HEK293T (cell line): Measurements from ENCODE around the gene CACNG8.

Experiments used
- CTCF ChIA-PET: fragments of 350-600 bp; formaldehyde crosslinking; extraction: SDS; loops from one replicate; lab custom pipeline; 2021; ENCODE audit warnings: antibody characterized with exemption, inconsistent platforms; lab: Yijun Ruan, JAX
- POLR2A ChIA-PET: fragments of 350-600 bp; formaldehyde crosslinking; extraction: SDS; loops from one replicate; lab custom pipeline; 2020; ENCODE audit warnings: antibody characterized with exemption, inconsistent platforms; lab: Yijun Ruan, JAX
- DNase-seq: peaks from one replicate; pipeline ENCODE4 v3.0.0; 2012; ENCODE audit warnings: mixed read lengths; ENCODE audit errors: extremely low spot score
- ARNT ChIP-seq: fragments of 450-650 bp; IDR thresholded peaks from 2 replicates; pipeline ENCODE4 v1.6.1; 2017; ENCODE audit warnings: mild to moderate bottlenecking
- BHLHE40 ChIP-seq: fragments of 450-650 bp; IDR thresholded peaks from 2 replicates; pipeline ENCODE4 v1.6.1; 2016; ENCODE audit warnings: mild to moderate bottlenecking, moderate library complexity, borderline replicate concordance
- CTBP1 ChIP-seq: fragments of 450-650 bp; IDR thresholded peaks from 2 replicates; pipeline ENCODE4 v1.6.1; 2016; ENCODE audit warnings: borderline replicate concordance
- ELF4 ChIP-seq: fragments of 450-650 bp; IDR thresholded peaks from 2 replicates; pipeline ENCODE4 v1.6.1; 2017; ENCODE audit warnings: antibody characterized with exemption
- FOXA1 ChIP-seq: fragments of 450-650 bp; IDR thresholded peaks from 2 replicates; pipeline ENCODE4 v1.6.1; 2016; ENCODE audit warnings: mild to moderate bottlenecking
- FOXK2 ChIP-seq: fragments of 450-650 bp; IDR thresholded peaks from 2 replicates; pipeline ENCODE4 v1.6.1; 2016; ENCODE audit warnings: mild to moderate bottlenecking
- FOXM1 ChIP-seq: fragments of 450-650 bp; IDR thresholded peaks from 2 replicates; pipeline ENCODE4 v1.6.1; 2017; ENCODE audit warnings: mild to moderate bottlenecking, borderline replicate concordance
- HDGF ChIP-seq: fragments of 450-650 bp; IDR thresholded peaks from 2 replicates; pipeline ENCODE4 v1.6.1; 2017; ENCODE audit warnings: antibody characterized with exemption, borderline replicate concordance
- L3MBTL2 ChIP-seq: fragments of 450-650 bp; conservative IDR thresholded peaks from 2 replicates; pipeline ENCODE4 v1.6.1; 2016; ENCODE audit warnings: mild to moderate bottlenecking
- LEF1 ChIP-seq: fragments of 450-650 bp; IDR thresholded peaks from 2 replicates; pipeline ENCODE4 v1.6.1; 2017; ENCODE audit warnings: mild to moderate bottlenecking, borderline replicate concordance
- NFRKB ChIP-seq: fragments of 450-650 bp; IDR thresholded peaks from 2 replicates; pipeline ENCODE4 v1.6.1; 2016; ENCODE audit warnings: mild to moderate bottlenecking, moderate library complexity
- SP1 ChIP-seq: fragments of 450-650 bp; IDR thresholded peaks from 2 replicates; pipeline ENCODE4 v1.6.1; 2017
- SUZ12 ChIP-seq: fragments of 450-650 bp; IDR thresholded peaks from 2 replicates; pipeline ENCODE4 v1.6.1; 2016; ENCODE audit warnings: mild to moderate bottlenecking
- TARDBP ChIP-seq: fragments of 450-650 bp; IDR thresholded peaks from 2 replicates; pipeline ENCODE4 v1.6.1; 2016
- ZNF384 ChIP-seq: fragments of 450-650 bp; IDR thresholded peaks from 2 replicates; pipeline ENCODE4 v1.6.1; 2016
- TF ChIP-seq, protein P1 (sequence below): fragments of 450-650 bp; IDR thresholded peaks from 2 replicates; pipeline ENCODE4 v1.6.1; 2016

The CACNG8 gene

DNA sequence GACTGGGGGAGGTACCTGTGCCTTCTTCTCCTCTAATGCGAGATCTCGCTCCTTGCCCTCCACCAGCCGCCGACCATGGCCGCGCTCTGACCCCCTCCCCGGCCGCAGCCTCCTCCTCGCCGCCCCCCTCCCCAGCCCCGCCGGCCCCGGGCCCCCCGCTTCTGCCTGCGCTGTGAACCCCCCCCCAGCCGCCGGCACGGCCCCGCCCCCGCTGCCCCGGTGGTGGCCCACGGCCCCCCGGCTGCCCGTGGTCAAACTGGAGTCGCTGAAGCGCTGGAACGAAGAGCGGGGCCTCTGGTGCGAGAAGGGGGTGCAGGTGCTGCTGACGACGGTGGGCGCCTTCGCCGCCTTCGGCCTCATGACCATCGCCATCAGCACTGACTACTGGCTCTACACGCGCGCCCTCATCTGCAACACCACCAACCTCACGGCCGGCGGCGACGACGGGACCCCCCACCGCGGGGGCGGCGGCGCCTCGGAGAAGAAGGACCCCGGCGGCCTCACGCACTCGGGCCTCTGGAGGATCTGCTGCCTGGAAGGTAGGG lies at the start of gene CACNG8:
Gene CACNG8 (plus strand): TSS at position 51 of the 545 bp plus-strand sequence.
- ChIA-PET CTCF (no interaction called here), POLR2A (no interaction called here)
- TF ChIP-seq FOXK2 = no peak
- no peak for TF ChIP-seq ARNT
- no peak for TF ChIP-seq TARDBP
- no peak for DNase-seq

DNA sequence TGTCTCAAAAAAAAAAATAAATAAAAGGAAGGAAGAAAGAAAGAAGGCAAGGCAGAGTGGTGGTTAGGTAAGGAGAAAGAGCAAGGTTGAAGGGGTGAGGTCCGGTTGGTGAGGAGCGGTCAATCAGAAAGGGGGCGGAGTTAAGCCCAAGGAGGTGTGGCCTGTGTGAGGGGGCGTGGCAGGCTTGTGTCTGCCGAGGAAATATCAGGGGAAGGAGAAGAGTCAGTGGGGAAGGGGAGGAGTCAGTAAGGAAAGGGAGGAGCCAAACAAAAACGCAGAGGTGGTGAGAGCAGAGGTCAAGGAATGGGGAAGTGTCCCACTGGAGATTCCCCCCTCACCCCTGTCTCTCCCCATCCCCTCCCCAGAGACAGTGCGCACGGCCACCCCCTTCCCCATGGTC lies 47.7 kb upstream of the CACNG8 start:
- ChIA-PET CTCF (no interaction called here), POLR2A (no interaction called here)
- DNase-seq = peak; percentile 64
- TF ChIP-seq, protein P1, sequence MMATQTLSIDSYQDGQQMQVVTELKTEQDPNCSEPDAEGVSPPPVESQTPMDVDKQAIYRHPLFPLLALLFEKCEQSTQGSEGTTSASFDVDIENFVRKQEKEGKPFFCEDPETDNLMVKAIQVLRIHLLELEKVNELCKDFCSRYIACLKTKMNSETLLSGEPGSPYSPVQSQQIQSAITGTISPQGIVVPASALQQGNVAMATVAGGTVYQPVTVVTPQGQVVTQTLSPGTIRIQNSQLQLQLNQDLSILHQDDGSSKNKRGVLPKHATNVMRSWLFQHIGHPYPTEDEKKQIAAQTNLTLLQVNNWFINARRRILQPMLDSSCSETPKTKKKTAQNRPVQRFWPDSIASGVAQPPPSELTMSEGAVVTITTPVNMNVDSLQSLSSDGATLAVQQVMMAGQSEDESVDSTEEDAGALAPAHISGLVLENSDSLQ = peak; percentile 77
- no peak for TF ChIP-seq ARNT

DNA sequence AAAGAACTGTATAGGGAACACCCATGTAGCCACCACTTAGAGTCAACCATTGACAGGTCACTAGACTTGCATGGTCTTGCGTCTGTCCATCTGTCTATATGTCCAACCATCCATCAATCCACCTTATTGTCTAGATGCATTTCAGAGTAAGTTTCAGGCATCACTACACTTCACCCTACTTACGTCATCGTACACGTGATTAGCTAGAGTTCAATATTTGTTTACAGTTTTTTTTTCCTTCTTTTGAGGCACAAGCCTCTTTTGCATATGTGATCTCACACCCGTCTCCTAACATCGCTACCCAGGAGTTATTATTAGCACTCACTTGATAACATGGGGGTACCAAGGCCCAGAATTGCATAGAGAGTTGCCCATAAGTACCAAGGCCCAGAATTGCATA lies 46.7 kb upstream of the CACNG8 start:
- no peak for TF ChIP-seq ELF4
- no peak for TF ChIP-seq ZNF384
- TF ChIP-seq BHLHE40 = no peak
- TF ChIP-seq, protein P1 = no peak
- no peak for TF ChIP-seq FOXA1
- TF ChIP-seq SUZ12 = no peak
- TF ChIP-seq FOXM1 = no peak
- TF ChIP-seq ARNT = no peak
- TF ChIP-seq LEF1 = no peak
- TF ChIP-seq CTBP1 = no peak
- no peak for TF ChIP-seq HDGF
- no peak for TF ChIP-seq NFRKB
- no peak for TF ChIP-seq FOXK2
- TF ChIP-seq L3MBTL2 = no peak
- no peak for TF ChIP-seq TARDBP
- TF ChIP-seq SP1 = no peak
- ChIA-PET POLR2A (no interaction called here), CTCF (no interaction called here)
- DNase-seq = no peak

DNA sequence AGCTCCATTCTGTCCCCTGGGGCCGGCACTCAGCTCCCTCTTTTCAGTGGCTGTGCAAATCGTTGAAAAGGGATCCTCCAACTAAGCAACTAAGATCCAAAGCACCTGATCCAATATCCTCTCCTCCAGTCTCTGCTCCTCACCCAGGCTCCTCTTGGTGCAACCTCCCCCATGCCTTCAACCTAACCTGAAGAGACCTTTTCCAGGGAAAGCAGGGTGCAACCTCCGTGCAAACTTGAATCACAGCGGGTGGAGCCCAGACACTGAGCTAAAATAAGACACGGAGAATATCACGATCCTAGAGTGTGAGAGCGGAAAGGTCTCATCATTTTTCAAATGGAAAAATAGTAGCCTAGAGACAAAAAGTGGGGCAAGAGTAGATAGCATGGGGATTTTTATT lies 45.4 kb upstream of the CACNG8 start:
- ChIA-PET POLR2A (no interaction called here), CTCF (no interaction called here)
- no peak for TF ChIP-seq CTBP1
- no peak for TF ChIP-seq TARDBP
- no peak for TF ChIP-seq SP1
- no peak for TF ChIP-seq ZNF384
- TF ChIP-seq BHLHE40 = no peak
- no peak for TF ChIP-seq FOXA1
- no peak for TF ChIP-seq LEF1
- no peak for TF ChIP-seq ELF4
- no peak for TF ChIP-seq FOXM1
- TF ChIP-seq HDGF = no peak
- no peak for TF ChIP-seq FOXK2
- no peak for DNase-seq

DNA sequence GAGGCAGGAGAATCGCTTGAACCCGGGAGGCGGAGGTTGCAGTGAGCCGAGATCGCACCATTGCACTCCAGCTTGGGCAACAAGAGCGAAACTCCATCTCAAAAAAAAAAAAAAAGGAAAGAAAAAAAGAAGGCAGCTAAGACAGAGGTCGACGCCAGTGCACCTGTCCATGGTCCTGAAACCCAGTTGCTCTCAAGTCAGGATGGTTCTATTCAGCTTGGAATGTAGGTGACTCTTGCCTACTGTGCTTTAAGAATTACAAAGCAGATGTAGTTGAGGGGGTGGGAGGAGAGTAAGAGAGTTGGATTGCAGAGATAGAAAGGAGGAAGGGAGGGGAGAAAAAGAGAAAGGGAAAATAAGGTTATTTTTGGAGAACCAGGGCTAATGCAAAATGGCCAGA lies 35.0 kb upstream of the CACNG8 start:
- CTCF ChIA-PET = no interaction called here
- POLR2A ChIA-PET = no interaction called here
- no peak for TF ChIP-seq ARNT
- TF ChIP-seq ZNF384 = peak; percentile 83
- TF ChIP-seq FOXA1 = no peak
- no peak for TF ChIP-seq ELF4
- DNase-seq = peak; percentile 50

DNA sequence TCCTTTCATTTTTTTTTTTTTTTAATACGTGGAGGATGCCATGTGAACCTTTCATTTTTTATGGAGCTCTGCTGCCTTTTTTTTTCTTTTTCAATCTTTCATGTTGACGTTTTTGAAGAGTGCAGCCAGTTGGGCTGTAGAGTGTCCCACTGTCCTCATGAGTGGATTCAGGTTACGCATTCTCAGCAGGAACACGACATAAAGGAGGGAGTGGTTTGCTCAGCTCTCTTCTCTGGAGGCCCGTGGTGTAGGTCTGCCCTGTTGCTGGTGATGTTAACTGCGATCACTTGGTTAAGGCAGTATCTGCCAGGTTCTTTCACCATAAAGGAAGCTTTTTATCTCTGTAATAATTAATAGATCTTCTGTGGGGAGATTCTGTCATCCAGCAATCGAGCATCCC lies 26.7 kb upstream of the CACNG8 start:
- ChIA-PET CTCF (interaction anchor here (0.7 kb wide), 1 partner anchor 11 kb away, joined by 4 read pairs; no protein-coding TSS in a partner anchor), POLR2A (interaction anchor here (0.8 to 1.7 kb wide), 2 partner anchors 8 to 10 kb away, joined by 3 to 4 read pairs; no protein-coding TSS in a partner anchor)
- TF ChIP-seq ZNF384 = peak; percentile 55; the same call in 1 of the 2 replicates
- no peak for TF ChIP-seq FOXK2
- no peak for TF ChIP-seq NFRKB
- TF ChIP-seq LEF1 = no peak
- no peak for TF ChIP-seq ELF4
- TF ChIP-seq FOXA1 = no peak
- TF ChIP-seq, protein P1 = no peak
- no peak for DNase-seq

DNA sequence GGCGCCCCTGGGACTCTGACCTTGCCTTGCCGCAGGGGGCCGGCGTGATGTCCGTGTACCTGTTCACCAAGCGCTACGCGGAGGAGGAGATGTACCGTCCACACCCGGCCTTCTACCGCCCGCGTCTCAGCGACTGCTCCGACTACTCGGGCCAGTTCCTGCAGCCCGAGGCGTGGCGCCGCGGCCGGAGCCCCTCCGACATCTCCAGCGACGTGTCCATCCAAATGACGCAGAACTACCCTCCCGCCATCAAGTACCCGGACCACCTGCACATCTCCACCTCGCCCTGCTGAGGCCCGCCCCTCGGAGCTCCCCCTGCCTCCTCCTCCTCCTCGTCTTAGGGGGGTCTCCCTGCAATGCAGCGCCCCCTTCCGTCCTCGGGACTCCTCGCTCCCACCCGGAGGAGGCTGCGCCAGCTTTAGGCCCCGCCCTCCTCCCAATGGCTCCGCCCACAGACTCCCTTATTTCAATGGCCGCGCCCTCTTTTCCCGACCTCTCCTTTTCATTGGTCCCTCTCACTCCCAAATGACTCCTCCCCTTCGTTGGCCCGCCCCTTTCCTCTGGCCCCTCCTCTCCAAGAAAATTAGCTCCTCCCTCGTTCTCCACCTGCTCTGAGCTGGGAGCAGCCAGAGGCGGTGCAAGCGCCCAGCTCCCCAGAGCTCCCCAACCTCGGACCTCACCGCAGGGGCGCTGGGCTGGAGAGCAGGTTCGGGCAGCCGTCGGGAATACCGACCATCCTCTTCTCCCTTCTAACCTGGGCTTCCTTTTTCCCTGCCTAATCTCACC lies 20.5 kb upstream of the CACNG8 start:
- peak; percentile 98 for DNase-seq
- TF ChIP-seq CTBP1 (no peak), ARNT (no peak), TARDBP (no peak), HDGF (0 out of 2 replicates have a peak, but pooled peaks have one; percentile 60), SP1 (peak; percentile 55), L3MBTL2 (no peak; the same call in 1 of the 2 replicates), ZNF384 (no peak), SUZ12 (no peak), FOXM1 (no peak), BHLHE40 (no peak), ELF4 (no peak)
- TF ChIP-seq, protein P1 = no peak
- ChIA-PET CTCF (interaction anchor here (0.6 to 1.3 kb wide), 3 partner anchors 10 to 65 kb away, joined by 3 read pairs; no protein-coding TSS in a partner anchor), POLR2A (no interaction called here)
